IMR-90 (cell line): ENCODE measurements around the gene IGLL1.

ENCODE experiments used
- CEBPB ChIP-seq: IDR thresholded peaks from 2 replicates; pipeline ENCODE4 v1.6.1; 2012; ENCODE audit warnings: low read depth, low read length, improper control_type of control experiment
- MAFK ChIP-seq: IDR thresholded peaks from 2 replicates; pipeline ENCODE4 v1.6.1; 2012; ENCODE audit warnings: low read depth, low read length, improper control_type of control experiment
- POLR2A ChIP-seq: IDR thresholded peaks from 2 replicates; pipeline ENCODE4 v1.6.1; 2012; ENCODE audit warnings: mild to moderate bottlenecking, low read depth, low read length
- RAD21 ChIP-seq: IDR thresholded peaks from 2 replicates; pipeline ENCODE4 v1.6.1; 2012; ENCODE audit warnings: low read length, improper control_type of control experiment
- RFX5 ChIP-seq: IDR thresholded peaks from 2 replicates; pipeline ENCODE4 v1.8.0; 2012; ENCODE audit warnings: low read depth, mild to moderate bottlenecking, low read length, moderate library complexity
- SMC3 ChIP-seq: fragments of 150-350 bp; IDR thresholded peaks from 2 replicates; pipeline ENCODE4 v1.6.1; 2016; ENCODE audit warnings: low read depth, mild to moderate bottlenecking, antibody characterized with exemption, low read length, moderate library complexity
- TF ChIP-seq, protein P1 (sequence below): conservative IDR thresholded peaks from 2 replicates; pipeline ENCODE4 v1.5.1; 2012; ENCODE audit warnings: mild to moderate bottlenecking, low read depth, low read length, improper control_type of control experiment
- TF ChIP-seq, protein P2 (sequence below): fragments of 150-350 bp; IDR thresholded peaks from 2 replicates; pipeline ENCODE4 v1.6.1; 2017; ENCODE audit warnings: mild to moderate bottlenecking, antibody characterized with exemption, low read length, low read depth
- TF ChIP-seq, protein P3 (sequence below): fragments of 150-350 bp; IDR thresholded peaks from 2 replicates; pipeline ENCODE4 v1.6.1; 2016; ENCODE audit warnings: low read depth, mild to moderate bottlenecking, low read length, moderate library complexity, borderline replicate concordance

DNA sequence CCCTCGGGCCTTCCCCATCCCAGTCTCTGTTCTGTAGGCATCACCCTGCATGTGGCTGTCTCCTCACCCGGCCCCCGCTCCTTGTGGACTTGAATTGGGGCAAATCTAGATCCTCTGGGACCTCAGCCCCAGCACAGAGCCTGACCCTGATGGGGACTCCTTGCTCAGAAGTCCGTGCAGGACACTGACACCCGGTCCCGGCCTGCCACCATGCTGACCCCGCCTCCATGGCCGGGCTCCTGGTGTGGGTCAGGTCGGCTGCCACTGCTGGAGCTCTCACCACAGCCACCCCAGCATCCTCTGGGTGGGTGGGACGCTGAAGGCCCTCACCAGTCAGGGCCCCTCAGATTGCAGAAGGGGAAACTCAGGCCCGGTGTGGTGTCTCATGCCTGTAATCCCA lies 1.8 kb downstream of the IGLL1 start:
- TF ChIP-seq, protein P1, sequence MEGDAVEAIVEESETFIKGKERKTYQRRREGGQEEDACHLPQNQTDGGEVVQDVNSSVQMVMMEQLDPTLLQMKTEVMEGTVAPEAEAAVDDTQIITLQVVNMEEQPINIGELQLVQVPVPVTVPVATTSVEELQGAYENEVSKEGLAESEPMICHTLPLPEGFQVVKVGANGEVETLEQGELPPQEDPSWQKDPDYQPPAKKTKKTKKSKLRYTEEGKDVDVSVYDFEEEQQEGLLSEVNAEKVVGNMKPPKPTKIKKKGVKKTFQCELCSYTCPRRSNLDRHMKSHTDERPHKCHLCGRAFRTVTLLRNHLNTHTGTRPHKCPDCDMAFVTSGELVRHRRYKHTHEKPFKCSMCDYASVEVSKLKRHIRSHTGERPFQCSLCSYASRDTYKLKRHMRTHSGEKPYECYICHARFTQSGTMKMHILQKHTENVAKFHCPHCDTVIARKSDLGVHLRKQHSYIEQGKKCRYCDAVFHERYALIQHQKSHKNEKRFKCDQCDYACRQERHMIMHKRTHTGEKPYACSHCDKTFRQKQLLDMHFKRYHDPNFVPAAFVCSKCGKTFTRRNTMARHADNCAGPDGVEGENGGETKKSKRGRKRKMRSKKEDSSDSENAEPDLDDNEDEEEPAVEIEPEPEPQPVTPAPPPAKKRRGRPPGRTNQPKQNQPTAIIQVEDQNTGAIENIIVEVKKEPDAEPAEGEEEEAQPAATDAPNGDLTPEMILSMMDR: no peak
- TF ChIP-seq RFX5 (no peak), POLR2A (no peak), CEBPB (no peak), RAD21 (no peak), MAFK (no peak), SMC3 (no peak)
- TF ChIP-seq, protein P2, sequence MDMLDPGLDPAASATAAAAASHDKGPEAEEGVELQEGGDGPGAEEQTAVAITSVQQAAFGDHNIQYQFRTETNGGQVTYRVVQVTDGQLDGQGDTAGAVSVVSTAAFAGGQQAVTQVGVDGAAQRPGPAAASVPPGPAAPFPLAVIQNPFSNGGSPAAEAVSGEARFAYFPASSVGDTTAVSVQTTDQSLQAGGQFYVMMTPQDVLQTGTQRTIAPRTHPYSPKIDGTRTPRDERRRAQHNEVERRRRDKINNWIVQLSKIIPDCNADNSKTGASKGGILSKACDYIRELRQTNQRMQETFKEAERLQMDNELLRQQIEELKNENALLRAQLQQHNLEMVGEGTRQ: no peak
- TF ChIP-seq, protein P3, sequence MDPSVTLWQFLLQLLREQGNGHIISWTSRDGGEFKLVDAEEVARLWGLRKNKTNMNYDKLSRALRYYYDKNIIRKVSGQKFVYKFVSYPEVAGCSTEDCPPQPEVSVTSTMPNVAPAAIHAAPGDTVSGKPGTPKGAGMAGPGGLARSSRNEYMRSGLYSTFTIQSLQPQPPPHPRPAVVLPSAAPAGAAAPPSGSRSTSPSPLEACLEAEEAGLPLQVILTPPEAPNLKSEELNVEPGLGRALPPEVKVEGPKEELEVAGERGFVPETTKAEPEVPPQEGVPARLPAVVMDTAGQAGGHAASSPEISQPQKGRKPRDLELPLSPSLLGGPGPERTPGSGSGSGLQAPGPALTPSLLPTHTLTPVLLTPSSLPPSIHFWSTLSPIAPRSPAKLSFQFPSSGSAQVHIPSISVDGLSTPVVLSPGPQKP: no peak
